GM23338 (cell line): ENCODE measurements around the gene DMWD. TPM values are rescaled to one million over a fixed set of nuclear protein-coding genes. Genes with fewer than 3 reads are reported as not detected.

Source experiments
- CREB1 ChIP-seq: fragments of 250-450 bp; sonication (Bioruptor Pico); IDR thresholded peaks from 2 replicates; pipeline ENCODE4 v1.5.0; 2020; ENCODE audit warnings: low read depth, mild to moderate bottlenecking, moderate library complexity
- CTCF ChIP-seq, 2 experiments: fragments of 200-600 bp in 1 of 2; sonication (generic) in 1 of 2; conservative IDR thresholded peaks; 2 replicates each; pipeline versions ENCODE4 v1.5.1 to v1.6.1; 2016 to 2017; ENCODE audit warnings: antibody characterized with exemption in 2 of 2, low read depth in 2 of 2, mild to moderate bottlenecking in 2 of 2, moderate library complexity in 1 of 2
- ETS1 ChIP-seq: IDR thresholded peaks from 2 replicates; pipeline ENCODE4 v1.6.1; 2016; ENCODE audit warnings: antibody characterized with exemption
- JUNB ChIP-seq: IDR thresholded peaks from one replicate; pipeline ENCODE4 v1.6.1; 2016; ENCODE audit warnings: antibody characterized with exemption; ENCODE audit not compliant: unreplicated experiment
- NANOG ChIP-seq: IDR thresholded peaks from 2 replicates; pipeline ENCODE4 v1.6.1; 2016; ENCODE audit warnings: antibody characterized with exemption, borderline replicate concordance
- POLR2AphosphoS5 ChIP-seq: IDR thresholded peaks from 2 replicates; pipeline ENCODE4 v1.6.1; 2016; ENCODE audit warnings: antibody characterized with exemption, low read depth
- ZNF114 ChIP-seq: fragments of 250-450 bp; sonication (Bioruptor Pico); IDR thresholded peaks from 2 replicates; pipeline ENCODE4 v1.5.0; 2020; ENCODE audit warnings: mild to moderate bottlenecking, moderate library complexity
- ZNF331 ChIP-seq: fragments of 250-450 bp; sonication (Bioruptor Pico); IDR thresholded peaks from 2 replicates; pipeline ENCODE4 v1.5.0; 2020; ENCODE audit warnings: low read depth, mild to moderate bottlenecking, moderate library complexity
- ZNF462 ChIP-seq: fragments of 250-450 bp; sonication (Bioruptor Pico); IDR thresholded peaks from 2 replicates; pipeline ENCODE4 v1.5.0; 2020; ENCODE audit warnings: mild to moderate bottlenecking, moderate library complexity
- polyA plus RNA-seq: library from polyadenylated mRNA; unstranded; fragments of >200 nt; fragmentation: Nextera tagmentation; extraction: Ambion mirVana; gene quantifications from 2 replicates; pipeline ENCODE4 v1.2.1, GENCODE V29; 2016
- total RNA-seq: library from RNA; depleted of rRNA; stranded (reverse); fragments of >200 nt; shearing (Covaris generic); gene quantifications from 2 replicates; pipeline ENCODE4 v1.2.3, GENCODE V29; 2014

The DMWD gene
- total and polyA plus RNA-seq, 2 experiments from 2014 or later = 12.1 to 45.6 TPM

GRCh38 chr19:45778010-45778661, 14.5 kb downstream of the DMWD start (continued):
- TF ChIP-seq ZNF462 (CRISPR knock-in tag) (no peak), ZNF114 (no peak), ETS1 (no peak), JUNB (no peak), CTCF (conservative IDR thresholded peaks at IDR 0.05; ENCODE audit: low read depth in 2 of 2) (no peak), ZNF331 (no peak), CREB1 (CRISPR knock-in tag) (no peak), POLR2AphosphoS5 (no peak), NANOG (no peak)
